HepG2 (cell line): Measurements from ENCODE around the gene DLL3. TPM values are rescaled to one million over a fixed set of nuclear protein-coding genes. Genes with fewer than 3 reads are reported as not detected.

Experiments
- ARID3A ChIP-seq: IDR thresholded peaks from 2 replicates; pipeline ENCODE4 v1.6.1; 2012; ENCODE audit warnings: low read depth, low read length, improper control_type of control experiment
- ERF ChIP-seq: IDR thresholded peaks from 2 replicates; pipeline ENCODE4 v1.6.1; 2018; ENCODE audit warnings: missing biosample characterization, missing genetic modification reagents
- FOXP1 ChIP-seq, 2 experiments: fragments of 450-650 bp in 1 of 2; IDR thresholded peaks; 2 replicates each; pipeline ENCODE4 v1.6.1; 2017 to 2018; ENCODE audit warnings: antibody characterized with exemption in 1 of 2
- GATA4 ChIP-seq: sonication (generic); IDR thresholded peaks from 2 replicates; pipeline ENCODE4 v1.6.1; 2016; ENCODE audit warnings: antibody characterized with exemption, low read depth, borderline replicate concordance
- GATAD1 ChIP-seq: IDR thresholded peaks from 2 replicates; pipeline ENCODE4 v1.6.1; 2016; ENCODE audit warnings: missing genetic modification reagents, missing compliant biosample characterization
- HES4 ChIP-seq: sonication (generic); formaldehyde crosslinking; IDR thresholded peaks from 2 replicates; pipeline ENCODE4 v1.9.0; 2021; ENCODE audit warnings: mild to moderate bottlenecking, missing genetic modification reagents, borderline replicate concordance
- HOXD1 ChIP-seq: sonication (generic); formaldehyde crosslinking; IDR thresholded peaks from 2 replicates; pipeline ENCODE4 v1.5.0; 2020; ENCODE audit warnings: missing genetic modification reagents
- IRF2 ChIP-seq: IDR thresholded peaks from 2 replicates; pipeline ENCODE4 v1.6.1; 2018; ENCODE audit warnings: missing genetic modification reagents, missing compliant biosample characterization
- JUN ChIP-seq: sonication (generic); formaldehyde crosslinking; IDR thresholded peaks from 2 replicates; pipeline ENCODE4 v1.4.0; 2020; ENCODE audit warnings: mild to moderate bottlenecking, missing genetic modification reagents
- MTF1 ChIP-seq: sonication (generic); formaldehyde crosslinking; IDR thresholded peaks from 2 replicates; pipeline ENCODE4 v1.5.0; 2020; ENCODE audit warnings: missing genetic modification reagents
- NR2F2 ChIP-seq: IDR thresholded peaks from 2 replicates; pipeline ENCODE4 v1.6.1; 2012; ENCODE audit warnings: low read depth, inconsistent platforms, borderline replicate concordance
- PHF8 ChIP-seq: sonication (generic); formaldehyde crosslinking; IDR thresholded peaks from 2 replicates; pipeline ENCODE4 v1.5.0; 2020; ENCODE audit warnings: missing genetic modification reagents
- RFXAP ChIP-seq: sonication (generic); formaldehyde crosslinking; IDR thresholded peaks from 2 replicates; pipeline ENCODE4 v1.4.0; 2020; ENCODE audit warnings: missing genetic modification reagents, borderline replicate concordance
- TBX2 ChIP-seq: sonication (generic); formaldehyde crosslinking; IDR thresholded peaks from 2 replicates; pipeline ENCODE4 v1.5.0; 2020; ENCODE audit warnings: missing genetic modification reagents, mild to moderate bottlenecking, borderline replicate concordance
- ZBTB25 ChIP-seq: IDR thresholded peaks from 2 replicates; pipeline ENCODE4 v1.6.1; 2018; ENCODE audit warnings: missing genetic modification reagents
- ZNF264 ChIP-seq: sonication (generic); formaldehyde crosslinking; IDR thresholded peaks from 2 replicates; pipeline ENCODE4 v1.4.0; 2020; ENCODE audit warnings: missing genetic modification reagents
- ZNF329 ChIP-seq: sonication (generic); formaldehyde crosslinking; IDR thresholded peaks from 2 replicates; pipeline ENCODE4 v1.9.0; 2021; ENCODE audit warnings: low read depth, mild to moderate bottlenecking, missing genetic modification reagents
- ZNF510 ChIP-seq: sonication (generic); formaldehyde crosslinking; IDR thresholded peaks from 2 replicates; pipeline ENCODE4 v1.4.0; 2020; ENCODE audit warnings: low read depth, mild to moderate bottlenecking, missing genetic modification reagents
- polyA plus RNA-seq, 8 experiments: library from polyadenylated mRNA; depleted of rRNA in 3 of 8; stranded (reverse) in 7 of 8; unstranded in 1 of 8; fragments of >200 nt; fragmentation: Illumina TruSeq in 4 of 8; extraction: Trizol in 4 of 8; gene quantifications; 2 replicates each; pipeline versions ENCODE4 v1.2.1 to v1.2.3, GENCODE V29; 2011 to 2016; ENCODE audit warnings: low read depth in 4 of 8, missing spikeins in 1 of 8, mixed read lengths in 1 of 8; ENCODE audit not compliant: insufficient read depth in 1 of 8
- total RNA-seq, 5 experiments: library from RNA; depleted of rRNA; stranded (reverse); fragments of >200 nt; fragmentation: Illumina TruSeq; extraction: Trizol; gene quantifications; 2 replicates each; pipeline ENCODE4 v1.2.3, GENCODE V29; 2016; ENCODE audit warnings: low read depth in 1 of 5
- TF ChIP-seq, protein P1 (sequence below): sonication (generic); formaldehyde crosslinking; IDR thresholded peaks from 2 replicates; pipeline ENCODE4 v1.4.0; 2020; ENCODE audit warnings: missing genetic modification reagents, mild to moderate bottlenecking, borderline replicate concordance
- TF ChIP-seq, protein P2 (sequence below): sonication (generic); formaldehyde crosslinking; IDR thresholded peaks from 2 replicates; pipeline ENCODE4 v1.4.0; 2020; ENCODE audit warnings: mild to moderate bottlenecking, missing genetic modification reagents
- TF ChIP-seq, protein P3 (sequence below): sonication (generic); formaldehyde crosslinking; IDR thresholded peaks from 2 replicates; pipeline ENCODE4 v1.8.0; 2022; ENCODE audit warnings: mild to moderate bottlenecking, missing genetic modification reagents, borderline replicate concordance

Gene DLL3
- total and polyA plus RNA-seq, 2 of the 13 experiments (the other 11 are each of a cell fraction or from before 2014, with no cell fraction given): 0.35 to 0.55 TPM

GRCh38 chr19:39480337-39481228 lies 18.2 kb upstream of the DLL3 start, which contains the start of gene TIMM50 (continued):
- TF ChIP-seq GATAD1: peak; percentile 97
- TF ChIP-seq HOXD1: no peak
- peak; percentile 54; the same call in 1 of the 2 replicates for TF ChIP-seq GATA4
- TF ChIP-seq RFXAP (CRISPR knock-in tag): no peak; the same call in none of the 2 replicates
- peak; percentile 90 for TF ChIP-seq IRF2
- TF ChIP-seq MTF1 (CRISPR knock-in tag): no peak
- TF ChIP-seq, protein P1, sequence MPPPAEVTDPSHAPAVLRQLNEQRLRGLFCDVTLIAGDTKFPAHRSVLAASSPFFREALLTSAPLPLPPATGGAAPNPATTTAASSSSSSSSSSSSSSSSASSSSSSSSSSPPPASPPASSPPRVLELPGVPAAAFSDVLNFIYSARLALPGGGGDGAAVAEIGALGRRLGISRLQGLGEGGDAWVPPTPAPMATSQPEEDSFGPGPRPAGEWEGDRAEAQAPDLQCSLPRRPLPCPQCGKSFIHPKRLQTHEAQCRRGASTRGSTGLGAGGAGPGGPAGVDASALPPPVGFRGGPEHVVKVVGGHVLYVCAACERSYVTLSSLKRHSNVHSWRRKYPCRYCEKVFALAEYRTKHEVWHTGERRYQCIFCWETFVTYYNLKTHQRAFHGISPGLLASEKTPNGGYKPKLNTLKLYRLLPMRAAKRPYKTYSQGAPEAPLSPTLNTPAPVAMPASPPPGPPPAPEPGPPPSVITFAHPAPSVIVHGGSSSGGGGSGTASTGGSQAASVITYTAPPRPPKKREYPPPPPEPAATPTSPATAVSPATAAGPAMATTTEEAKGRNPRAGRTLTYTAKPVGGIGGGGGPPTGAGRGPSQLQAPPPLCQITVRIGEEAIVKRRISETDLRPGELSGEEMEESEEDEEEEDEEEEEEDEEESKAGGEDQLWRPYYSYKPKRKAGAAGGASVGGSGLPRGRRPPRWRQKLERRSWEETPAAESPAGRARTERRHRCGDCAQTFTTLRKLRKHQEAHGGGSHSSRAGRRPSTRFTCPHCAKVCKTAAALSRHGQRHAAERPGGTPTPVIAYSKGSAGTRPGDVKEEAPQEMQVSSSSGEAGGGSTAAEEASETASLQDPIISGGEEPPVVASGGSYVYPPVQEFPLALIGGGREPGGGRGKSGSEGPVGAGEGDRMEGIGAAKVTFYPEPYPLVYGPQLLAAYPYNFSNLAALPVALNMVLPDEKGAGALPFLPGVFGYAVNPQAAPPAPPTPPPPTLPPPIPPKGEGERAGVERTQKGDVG: peak; percentile 35; the same call in 1 of the 2 replicates
- TF ChIP-seq ERF: peak; percentile 92
- TF ChIP-seq ZNF510 (CRISPR knock-in tag): peak; percentile 51; the same call in 1 of the 2 replicates
- no peak for TF ChIP-seq HES4 (CRISPR knock-in tag)
- TF ChIP-seq, protein P2, sequence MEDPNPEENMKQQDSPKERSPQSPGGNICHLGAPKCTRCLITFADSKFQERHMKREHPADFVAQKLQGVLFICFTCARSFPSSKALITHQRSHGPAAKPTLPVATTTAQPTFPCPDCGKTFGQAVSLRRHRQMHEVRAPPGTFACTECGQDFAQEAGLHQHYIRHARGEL (CRISPR knock-in tag): no peak
- TF ChIP-seq ZBTB25 (CRISPR knock-in tag): peak; percentile 79
- peak; percentile 18; the same call in 1 of the 2 replicates for TF ChIP-seq ARID3A
- peak; percentile 88 for TF ChIP-seq PHF8
- TF ChIP-seq JUN (CRISPR knock-in tag): 0 out of 2 replicates have a peak, but pooled peaks have one; percentile 57
- TF ChIP-seq ZNF264 (CRISPR knock-in tag): 0 out of 2 replicates have a peak, but pooled peaks have one; percentile 19
- TF ChIP-seq, protein P3, sequence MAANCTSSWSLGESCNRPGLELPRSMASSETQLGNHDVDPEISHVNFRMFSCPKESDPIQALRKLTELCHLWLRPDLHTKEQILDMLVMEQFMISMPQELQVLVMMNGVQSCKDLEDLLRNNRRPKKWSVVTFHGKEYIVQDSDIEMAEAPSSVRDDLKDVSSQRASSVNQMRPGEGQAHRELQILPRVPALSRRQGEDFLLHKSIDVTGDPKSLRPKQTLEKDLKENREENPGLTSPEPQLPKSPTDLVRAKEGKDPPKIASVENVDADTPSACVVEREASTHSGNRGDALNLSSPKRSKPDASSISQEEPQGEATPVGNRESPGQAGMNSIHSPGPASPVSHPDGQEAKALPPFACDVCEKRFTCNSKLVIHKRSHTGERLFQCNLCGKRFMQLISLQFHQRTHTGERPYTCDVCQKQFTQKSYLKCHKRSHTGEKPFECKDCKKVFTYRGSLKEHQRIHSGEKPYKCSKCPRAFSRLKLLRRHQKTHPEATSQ (CRISPR knock-in tag): peak; percentile 22; the same call in 1 of the 2 replicates
- TF ChIP-seq NR2F2: no peak
- TF ChIP-seq TBX2 (CRISPR knock-in tag): peak; percentile 79
- TF ChIP-seq FOXP1 (IDR thresholded peaks at IDR 0.05): no peak
- TF ChIP-seq FOXP1 (CRISPR knock-in tag; IDR thresholded peaks at IDR 0.05): no peak
- TF ChIP-seq ZNF329 (CRISPR knock-in tag): 0 out of 2 replicates have a peak, but pooled peaks have one; percentile 41
